ENCODE results near the gene POPDC3. TPM values are rescaled to one million over a fixed set of nuclear protein-coding genes. Genes with fewer than 3 reads are reported as not detected.

Gene POPDC3
- total RNA-seq, 1 experiment from 2014 or later, result 5.7 TPM

GRCh38 chr6:105189026-105189820 lies 9.4 kb upstream of the POPDC3 start:
- no peak overlapping the region for H3K27ac ChIP-seq (ENCODE audit: insufficient read length, low read depth, low read length)
- H2AFZ ChIP-seq (ENCODE audit: low read length), result no peak overlapping the region
- no peak overlapping the region for H2BK120ac ChIP-seq (ENCODE audit: low read depth, low read length, poor library complexity, severe bottlenecking)
- no peak overlapping the region for H4K91ac ChIP-seq (ENCODE audit: insufficient read length, low read depth, low read length)
- no peaks in the 10 kb centered on the region for H3K27me3 Mint-ChIP-seq (ENCODE audit: low read depth)
- H4K5ac ChIP-seq (ENCODE audit: insufficient read length, low read depth, low read length), result no peak overlapping the region
- H4K20me1 ChIP-seq (ENCODE audit: control insufficient read depth, insufficient read depth, insufficient read length), result no peaks in the 10 kb centered on the region
- H4K8ac ChIP-seq (replicated peaks; ENCODE audit: insufficient read length, low read depth, low read length), result no peak overlapping the region
- H3K23me2 ChIP-seq (ENCODE audit: insufficient read length, low read depth, low read length, poor library complexity, severe bottlenecking), result no peaks in the 10 kb centered on the region
- no peak overlapping the region for H3K4me2 ChIP-seq (ENCODE audit: insufficient read depth, insufficient read length, low read length)
- DNase-seq, result no peak
- no peaks in the 10 kb centered on the region; the same call in 1 of the 2 replicates for H3K4me1 ChIP-seq (ENCODE audit: insufficient read depth, low read length)
- no CpG with 5 or more reads among the region's 10 CpGs for WGBS (ENCODE audit: extremely low coverage, insufficient read length, low lambda C conversion rate)
- H3K9ac ChIP-seq (ENCODE audit: extremely low read depth, insufficient read length, low read length), result no peak overlapping the region
- TF ChIP-seq, protein P1, sequence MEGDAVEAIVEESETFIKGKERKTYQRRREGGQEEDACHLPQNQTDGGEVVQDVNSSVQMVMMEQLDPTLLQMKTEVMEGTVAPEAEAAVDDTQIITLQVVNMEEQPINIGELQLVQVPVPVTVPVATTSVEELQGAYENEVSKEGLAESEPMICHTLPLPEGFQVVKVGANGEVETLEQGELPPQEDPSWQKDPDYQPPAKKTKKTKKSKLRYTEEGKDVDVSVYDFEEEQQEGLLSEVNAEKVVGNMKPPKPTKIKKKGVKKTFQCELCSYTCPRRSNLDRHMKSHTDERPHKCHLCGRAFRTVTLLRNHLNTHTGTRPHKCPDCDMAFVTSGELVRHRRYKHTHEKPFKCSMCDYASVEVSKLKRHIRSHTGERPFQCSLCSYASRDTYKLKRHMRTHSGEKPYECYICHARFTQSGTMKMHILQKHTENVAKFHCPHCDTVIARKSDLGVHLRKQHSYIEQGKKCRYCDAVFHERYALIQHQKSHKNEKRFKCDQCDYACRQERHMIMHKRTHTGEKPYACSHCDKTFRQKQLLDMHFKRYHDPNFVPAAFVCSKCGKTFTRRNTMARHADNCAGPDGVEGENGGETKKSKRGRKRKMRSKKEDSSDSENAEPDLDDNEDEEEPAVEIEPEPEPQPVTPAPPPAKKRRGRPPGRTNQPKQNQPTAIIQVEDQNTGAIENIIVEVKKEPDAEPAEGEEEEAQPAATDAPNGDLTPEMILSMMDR (conservative IDR thresholded peaks at IDR 0.05), result no peak
- H2AK5ac ChIP-seq (ENCODE audit: insufficient read length, low read length), result no peak overlapping the region
- H3K56ac ChIP-seq (ENCODE audit: insufficient read length, low read depth, low read length), result no peak overlapping the region
- H3K14ac ChIP-seq (ENCODE audit: insufficient read depth, low read length), result no peak overlapping the region
- no peak overlapping the region for H2BK5ac ChIP-seq (ENCODE audit: insufficient read length, low read length)
- H2BK12ac ChIP-seq (ENCODE audit: insufficient read length, low read depth, low read length), result no peak overlapping the region
- no peaks in the 10 kb centered on the region for H3K9me3 Mint-ChIP-seq
- no peaks in the 10 kb centered on the region for H3K27me3 ChIP-seq (ENCODE audit: insufficient read depth, low read length)
- H3K9me3 ChIP-seq (ENCODE audit: control insufficient read depth, low read depth, low read length), result no peaks in the 10 kb centered on the region
- no peak overlapping the region for H2BK15ac ChIP-seq (ENCODE audit: low read depth, low read length)
- no peaks in the 10 kb centered on the region for H3K79me2 ChIP-seq (ENCODE audit: insufficient read depth, low read length)
- peaks cover 12 to 13% of the 10 kb centered on the region in 2 experiments for H3K4me1 Mint-ChIP-seq
- H3K18ac ChIP-seq (ENCODE audit: insufficient read length, low read depth, low read length), result no peak overlapping the region
- H3K4ac ChIP-seq (ENCODE audit: low read depth, low read length), result no peak overlapping the region
- H3K4me3 Mint-ChIP-seq, result no peak overlapping the region
- no peak overlapping the region for H3T11ph ChIP-seq (ENCODE audit: low read length)
- H3K23ac ChIP-seq (ENCODE audit: insufficient read length, low read depth, low read length), result no peak overlapping the region
- H3K36me3 Mint-ChIP-seq (ENCODE audit: insufficient read depth in 1 of 3, low read depth in 3 of 3), result no peaks in the 10 kb centered on the region
- H3K27ac Mint-ChIP-seq, result no peak overlapping the region
- H2BK20ac ChIP-seq (ENCODE audit: low read depth, low read length, poor library complexity, severe bottlenecking), result no peak overlapping the region
- no peaks in the 10 kb centered on the region for H3K79me1 ChIP-seq (ENCODE audit: insufficient read depth, low read depth, low read length, poor library complexity, severe bottlenecking)
